Bronchus fibroblast of lung (primary cell): ENCODE data around the gene AP2B1. TPM values are rescaled to one million over a fixed set of nuclear protein-coding genes. Genes with fewer than 3 reads are reported as not detected.

Experiments used
- total RNA-seq: library from RNA; depleted of rRNA; stranded (reverse); fragments of >200 nt; gene quantifications from 2 replicates; pipeline ENCODE4 v1.2.3, GENCODE V29; 2015

AP2B1 gene
- 58.3 and 60.2 TPM in 2 replicates for total RNA-seq

GRCh38 chr17:35587074-35587961 is at the start of gene AP2B1:
Gene AP2B1 (plus strand): TSS chr17:35587322. CDS start chr17:35594031, 6,709 bp downstream.

GRCh38 chr17:35537601-35538141 is 49.5 kb upstream of the AP2B1 start, which contains the start of gene SLFN12L:
Gene SLFN12L (minus strand): TSS chr17:35537678. CDS start chr17:35522364, 15,314 bp downstream.

GRCh38 chr17:35560703-35561102 is 26.4 kb upstream of the AP2B1 start, which contains the start of gene SLFN14:
Gene SLFN14 (minus strand): TSS chr17:35560819. CDS start chr17:35558062, 2,757 bp downstream.

GRCh38 chr17:35578197-35578928 is 8.8 kb upstream of the AP2B1 start, which contains the start of gene PEX12:
Gene PEX12 (minus strand): TSS chr17:35578571. CDS start chr17:35578021, 550 bp downstream.

GRCh38 chr17:35731239-35731916 is 144.3 kb downstream of the AP2B1 start, which contains the start of gene RASL10B:
Gene RASL10B (plus strand): TSS chr17:35731639. CDS start chr17:35735185, 3,546 bp downstream.

GRCh38 chr17:35752945-35753764 is 166.0 kb downstream of the AP2B1 start, which contains the start of gene GAS2L2:
Gene GAS2L2 (minus strand): TSS chr17:35753239. CDS start chr17:35752850, 389 bp downstream.

GRCh38 chr17:35760587-35760986 is 173.5 kb downstream of the AP2B1 start, which contains the start of gene C17orf50:
Gene C17orf50 (plus strand): TSS chr17:35760887. CDS start chr17:35760942, 55 bp downstream.

Other genes starting within 250 kb of the AP2B1 start
- gene SLFN11, start 213.7 kb upstream of the AP2B1 start, total RNA-seq: 52.5 and 57.3 TPM in 2 replicates
- 9.4 and 11.6 TPM in 2 replicates for gene SLFN12, start 154.8 kb upstream of the AP2B1 start, total RNA-seq
- 3.9 and 4.2 TPM in 2 replicates for gene SLFN13, start 138.6 kb upstream of the AP2B1 start, total RNA-seq
- under 0.01 and 0.15 TPM in 2 replicates for gene SLFN12L, start 49.6 kb upstream of the AP2B1 start, total RNA-seq
- not detected in 2 replicates for gene SLFN14, start 26.5 kb upstream of the AP2B1 start, total RNA-seq
- 5.4 and 5.5 TPM in 2 replicates for gene PEX12, start 8.8 kb upstream of the AP2B1 start, total RNA-seq
- 4.7 and 5.1 TPM in 2 replicates for gene RASL10B, start 144.3 kb downstream of the AP2B1 start, total RNA-seq
- not detected in 2 replicates for gene GAS2L2, start 165.9 kb downstream of the AP2B1 start, total RNA-seq
- gene C17orf50, start 173.6 kb downstream of the AP2B1 start, total RNA-seq: not detected in 2 replicates
- 0.67 and 2.2 TPM in 2 replicates for gene MMP28, start 208.3 kb downstream of the AP2B1 start, total RNA-seq
- 25.9 and 32.3 TPM in 2 replicates for gene TAF15, start 222.2 kb downstream of the AP2B1 start, total RNA-seq